ENCODE results near the gene NAA35.

- TF ChIP-seq CTCF (IDR thresholded peaks at IDR 0.05; ENCODE audit: insufficient read depth, low read length) (no peak), SPI1 (IDR thresholded peaks at IDR 0.05; ENCODE audit: borderline replicate concordance, low read depth) (no peak)
These were observed 19.0 kb downstream of the NAA35 start for GRCh38 chr9:85959955-85960354.

All from HL-60 (cell line).